SHP77 treated with DMSO at 0.1 percent for 48 hours (cell line): Measurements from ENCODE around the gene BORCS5.

Experiments used
- DNase-seq: peaks from one replicate; lab custom pipeline; 2025; lab: John Stamatoyannopoulos, UW

The BORCS5 gene

GRCh38 chr12:12518464-12518845, 161.6 kb downstream of the BORCS5 start:
- DNase-seq: no peak

GRCh38 chr12:12518919-12519318, 162.0 kb downstream of the BORCS5 start:
- no peak for DNase-seq
